Hematopoietic multipotent progenitor cell treated with erythropoietin and hydrocortisone succinate and interleukin-3 and kit ligand, for 8 days (in vitro differentiated cells): ENCODE data around the gene RNGTT.
"Not testable (repeated sequence)": the region's sequence is repeated elsewhere in the genome, so short reads cannot be mapped to it uniquely, and the experiment has no call there.

Experiments
- DNase-seq: peaks from one replicate; pipeline ENCODE4 v3.0.0-alpha.2; 2015

Gene RNGTT

GRCh38 chr6:88858455-88858854, 105.0 kb downstream of the RNGTT start:
- no peak for DNase-seq

DNA sequence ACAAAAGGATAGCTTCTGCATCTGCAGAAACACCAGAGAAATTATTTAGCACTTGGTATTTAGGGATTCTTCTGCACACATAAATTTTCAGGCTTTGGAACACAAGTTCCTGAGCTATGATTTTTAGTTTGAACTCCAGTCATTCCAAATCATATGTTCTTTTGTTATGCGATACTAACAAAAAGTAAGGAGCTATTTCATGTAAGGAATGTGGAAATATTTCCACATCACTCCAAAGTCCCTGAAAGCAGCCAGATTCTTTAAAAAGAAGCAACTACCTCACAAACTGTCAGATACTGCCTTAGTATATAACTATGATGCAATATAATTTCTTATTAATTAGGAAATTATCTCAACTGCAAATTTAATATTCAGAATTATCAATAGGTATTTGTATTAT, 106.9 kb downstream of the RNGTT start:
- DNase-seq, result no peak

- DNase-seq, result no peak
These were observed 107.8 kb downstream of the RNGTT start for GRCh38 chr6:88855541-88856147.

- no peak for DNase-seq
These were observed 110.6 kb downstream of the RNGTT start for GRCh38 chr6:88852775-88853174.

DNA sequence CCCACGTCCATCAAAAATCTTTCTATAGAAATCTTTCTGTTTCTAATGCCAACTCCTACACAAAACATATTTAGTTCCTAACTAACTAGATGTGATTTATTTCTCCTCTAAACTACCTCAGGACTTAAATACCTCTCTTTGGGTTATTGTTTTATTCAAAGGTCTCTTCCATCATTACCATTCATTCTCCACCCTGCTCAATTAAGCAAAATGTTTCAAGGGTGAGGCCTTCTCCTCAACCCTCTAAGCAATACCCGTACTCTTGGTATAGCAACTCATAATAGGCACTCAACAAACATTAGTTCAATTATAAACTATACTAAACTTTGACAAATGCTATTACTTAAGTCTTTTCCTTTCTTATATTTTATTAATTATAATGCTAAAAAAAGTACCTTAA, 111.4 kb downstream of the RNGTT start:
- no peak for DNase-seq

GRCh38 chr6:88848870-88849269, 114.5 kb downstream of the RNGTT start:
- DNase-seq, result no peak

GRCh38 chr6:88843040-88843439, 120.4 kb downstream of the RNGTT start:
- no peak for DNase-seq

DNA sequence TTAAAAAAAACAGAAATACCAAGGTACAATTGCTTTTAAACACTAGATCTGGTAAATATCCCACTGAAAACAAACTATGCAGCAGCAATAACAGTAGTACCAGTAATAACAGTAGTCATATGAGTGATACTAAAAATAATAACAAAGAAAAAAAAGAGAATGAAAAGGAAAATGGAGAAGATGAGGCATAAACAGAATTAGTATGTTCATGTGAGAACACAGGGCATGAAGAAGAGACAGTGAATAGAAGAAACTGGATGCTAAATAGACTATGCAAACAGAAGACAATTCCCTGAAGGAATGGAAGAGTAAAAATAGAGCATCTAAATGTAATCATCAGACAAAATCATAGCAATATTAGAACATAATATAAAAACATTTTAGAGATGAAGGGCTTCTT, 121.1 kb downstream of the RNGTT start:
- DNase-seq, result no peak

- DNase-seq, result no peak
These were observed 122.5 kb downstream of the RNGTT start for GRCh38 chr6:88840796-88841539.

- no peak for DNase-seq
These were observed 123.1 kb downstream of the RNGTT start for GRCh38 chr6:88840289-88840688.

- no peak for DNase-seq
These were observed 124.1 kb downstream of the RNGTT start for GRCh38 chr6:88839280-88839679.

DNA sequence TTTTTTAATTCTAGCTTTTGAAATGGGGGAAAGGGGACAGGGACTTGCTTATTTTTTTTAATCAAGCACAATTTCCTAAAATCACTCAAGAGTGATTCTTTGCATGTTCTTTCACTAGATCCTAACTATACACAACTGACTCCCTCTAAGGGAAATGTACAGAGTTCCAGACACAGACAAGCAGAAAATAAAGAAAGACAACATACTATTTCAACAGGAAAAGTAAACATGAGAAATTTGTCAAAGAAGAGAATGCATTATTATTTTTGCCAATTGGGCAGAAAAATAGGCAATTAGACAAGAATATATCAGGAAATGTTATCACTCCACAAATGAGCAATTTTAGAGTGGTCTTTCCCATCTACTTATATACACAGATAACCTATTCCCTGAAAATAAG, 128.2 kb downstream of the RNGTT start:
- no peak for DNase-seq

DNA sequence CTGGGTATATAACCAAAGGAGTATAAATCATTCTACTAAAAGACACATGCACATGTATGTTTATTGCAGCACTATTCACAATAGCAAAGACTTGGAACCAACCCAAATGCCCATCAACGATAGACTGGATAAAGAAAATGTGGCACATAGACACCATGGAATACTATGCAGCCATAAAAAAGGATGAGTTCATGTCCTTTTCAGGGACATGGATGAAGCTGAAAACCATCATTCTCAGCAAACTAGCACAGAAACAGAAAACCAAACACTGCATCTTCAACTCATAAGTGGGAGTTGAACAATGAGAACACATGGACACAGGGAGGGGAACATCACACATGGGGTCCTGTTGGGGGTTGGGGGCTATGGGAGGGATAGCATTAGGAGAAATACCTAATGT, 130.3 kb downstream of the RNGTT start:
- DNase-seq, result not testable (repeated sequence)

DNA sequence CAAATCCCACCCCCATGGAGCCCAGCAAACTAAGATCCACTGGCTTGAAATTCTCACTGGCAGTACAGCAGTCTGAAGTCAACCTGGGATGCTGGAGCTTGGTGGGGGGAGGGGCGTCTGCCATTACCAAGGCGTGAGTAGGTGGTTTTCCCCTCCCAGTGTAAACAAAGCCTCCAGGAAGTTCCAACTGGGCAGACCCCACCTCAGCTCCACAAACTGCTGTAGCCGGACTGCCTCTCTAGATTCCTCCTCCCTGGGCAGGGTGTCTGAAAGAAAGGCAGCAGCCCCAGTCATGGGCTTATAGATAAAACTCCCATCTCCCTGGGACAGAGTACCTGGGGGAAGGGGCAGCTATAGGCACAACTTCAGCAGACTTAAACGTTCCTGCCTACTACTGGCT, 135.8 kb downstream of the RNGTT start:
- not testable (repeated sequence) for DNase-seq

GRCh38 chr6:88825856-88826255, 137.6 kb downstream of the RNGTT start:
- DNase-seq, result no peak

GRCh38 chr6:88823998-88824397, 139.4 kb downstream of the RNGTT start:
- DNase-seq, result no peak

DNA sequence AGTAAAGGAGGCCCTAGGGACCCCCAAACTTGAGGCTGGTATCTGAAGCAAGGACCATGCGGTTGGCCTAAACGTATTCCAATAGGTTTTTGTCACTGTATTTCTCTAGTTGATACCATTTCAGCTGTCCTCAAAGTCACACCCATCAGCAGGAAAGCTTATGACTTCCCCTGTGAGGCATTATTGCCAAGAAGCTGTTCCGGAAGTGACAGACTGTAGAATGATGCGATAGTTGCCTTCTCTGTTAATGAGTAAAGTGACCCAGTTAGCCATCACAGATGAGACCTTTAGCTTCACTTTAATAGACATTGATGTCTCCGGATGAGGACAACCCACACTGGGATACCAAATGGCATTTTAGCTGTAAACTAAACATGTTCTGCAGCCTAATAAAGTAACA, 147.9 kb downstream of the RNGTT start:
- DNase-seq, result no peak

GRCh38 chr6:88814909-88815308, 148.5 kb downstream of the RNGTT start:
- no peak for DNase-seq

DNA sequence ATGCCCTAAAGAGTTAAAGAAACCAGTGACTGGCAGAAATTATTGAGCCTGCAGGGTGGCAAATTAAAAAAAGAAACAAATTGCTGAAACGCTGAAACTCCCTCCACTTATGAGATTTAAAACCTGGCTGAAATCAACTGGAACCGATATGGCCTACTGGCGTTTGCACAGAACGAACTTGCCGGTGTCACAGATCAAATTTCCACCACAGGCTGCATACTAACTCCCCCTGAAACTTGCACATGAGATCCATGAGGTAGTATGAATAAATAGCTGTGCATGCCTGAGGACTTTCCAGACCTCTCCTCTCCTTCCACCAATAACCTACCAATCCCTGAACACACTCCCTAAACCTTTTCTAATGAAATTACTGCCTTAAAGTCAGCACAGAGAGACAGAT, 150.4 kb downstream of the RNGTT start:
- no peak for DNase-seq

GRCh38 chr6:88810701-88811100, 152.7 kb downstream of the RNGTT start:
- no peak for DNase-seq

- no peak for DNase-seq
These were observed 153.3 kb downstream of the RNGTT start for GRCh38 chr6:88810089-88810488.

GRCh38 chr6:88808381-88808780, 155.0 kb downstream of the RNGTT start:
- no peak for DNase-seq

GRCh38 chr6:88807622-88808021, 155.8 kb downstream of the RNGTT start:
- DNase-seq, result no peak

DNA sequence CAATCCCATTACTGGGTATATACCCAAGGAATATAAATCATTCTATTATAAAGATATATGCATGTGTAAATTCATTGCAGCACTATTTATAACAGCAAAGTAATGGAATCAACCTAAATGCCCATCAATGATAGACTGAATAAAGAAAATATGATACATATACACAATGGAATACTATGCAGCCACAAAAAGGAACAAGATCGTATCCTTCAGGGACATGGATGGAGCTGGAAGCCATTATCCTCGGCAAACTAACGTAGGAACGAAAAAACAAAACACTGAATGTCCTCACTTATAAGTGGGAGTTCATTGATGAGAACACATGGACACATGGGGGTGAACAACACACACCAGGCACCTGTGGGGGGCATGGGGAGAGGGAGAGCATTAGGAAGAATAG, 156.7 kb downstream of the RNGTT start:
- no peak for DNase-seq

- DNase-seq, result no peak
These were observed 158.7 kb downstream of the RNGTT start for GRCh38 chr6:88804701-88805100.
